ENCODE measurements around the gene PTPRN2. TPM values are rescaled to one million over a fixed set of nuclear protein-coding genes. Genes with fewer than 3 reads are reported as not detected.

PTPRN2 gene
- total and polyA plus RNA-seq, 2 of the 8 experiments (the other 6 are each of a cell fraction or from before 2014, with no cell fraction given), result 2.6 to 4.5 TPM

- TF ChIP-seq SIX5 (IDR thresholded peaks at IDR 0.05; ENCODE audit: low read depth, low read length), result no peak
- no peak for TF ChIP-seq ATF3 (IDR thresholded peaks at IDR 0.05; ENCODE audit: insufficient read depth, low read depth, low read length)
- TF ChIP-seq RAD21 (IDR thresholded peaks at IDR 0.05 in 1 of 2, conservative IDR thresholded peaks at IDR 0.05 in 1 of 2; ENCODE audit: low read depth in 2 of 2, low read length in 2 of 2), result no peak
- TF ChIP-seq CHD2 (IDR thresholded peaks at IDR 0.05; ENCODE audit: low read length), result no peak
- no peak for TF ChIP-seq EP300 (IDR thresholded peaks at IDR 0.05; ENCODE audit: borderline replicate concordance in 1 of 2, low read depth in 2 of 2, low read length in 2 of 2)
- TF ChIP-seq YY1 (IDR thresholded peaks at IDR 0.05; ENCODE audit: low read depth, low read length), result no peak
- TF ChIP-seq SP1 (IDR thresholded peaks at IDR 0.05; ENCODE audit: low read depth, low read length), result no peak
- no peak for TF ChIP-seq CBX8 (IDR thresholded peaks at IDR 0.05; ENCODE audit: borderline replicate concordance, low read depth, low read length)
- no peak for TF ChIP-seq SP4 (IDR thresholded peaks at IDR 0.05; ENCODE audit: low read length)
- no peak for TF ChIP-seq EGR1 (IDR thresholded peaks at IDR 0.05; ENCODE audit: borderline replicate concordance, low read depth, low read length)
- no peak for TF ChIP-seq SIRT6 (IDR thresholded peaks at IDR 0.05; ENCODE audit: low read length)
Measured at GRCh38 chr7:158570449-158571170, 17.0 kb downstream of the PTPRN2 start (continued).

Data from H1 (cell line).